Common myeloid progenitor, CD34-positive (primary cell): ENCODE data around the gene POU6F2.

Source experiments
- CTCF ChIA-PET: fragments of 350-600 bp; sonication (Branson Sonifier 250); formaldehyde crosslinking; loops from one replicate; lab custom pipeline; 2021; ENCODE audit warnings: antibody characterized with exemption; lab: Charles Lee
- POLR2A ChIA-PET: fragments of 350-600 bp; sonication (Branson Sonifier 250); formaldehyde crosslinking; loops from one replicate; lab custom pipeline; 2021; ENCODE audit warnings: antibody characterized with exemption; lab: Charles Lee
- DNase-seq, 3 donors: peaks; one replicate each; pipeline versions ENCODE4 v3.0.0 to v3.0.0-alpha.2; 2013
- H3K27ac ChIP-seq, 2 experiments: 1 replicate in 1 of 2; 2 replicates in 1 of 2; pipeline ENCODE4 v1.7.0; 2013; ENCODE audit warnings: inconsistent platforms in 2 of 2, low read length in 2 of 2, mild to moderate bottlenecking in 2 of 2, low read depth in 1 of 2, moderate library complexity in 1 of 2; ENCODE audit not compliant: severe bottlenecking in 2 of 2, insufficient read depth in 1 of 2, poor library complexity in 1 of 2
- H3K27me3 ChIP-seq, 5 experiments: replicated peaks in 2 of 5; 1 replicate in 3 of 5; 2 replicates in 2 of 5; pipeline versions ENCODE4 v1.6.1 to v1.7.0; 2013; ENCODE audit warnings: low read length in 4 of 5, mild to moderate bottlenecking in 2 of 5, moderate library complexity in 2 of 5, inconsistent platforms in 1 of 5; ENCODE audit not compliant: insufficient read depth in 5 of 5, control insufficient read depth in 4 of 5
- H3K36me3 ChIP-seq, 4 experiments: 1 replicate in 2 of 4; 2 replicates in 2 of 4; pipeline versions ENCODE4 v1.6.1 to v1.7.0; 2013; ENCODE audit warnings: low read length in 3 of 4, control low read depth in 1 of 4, mild to moderate bottlenecking in 1 of 4; ENCODE audit not compliant: control insufficient read depth in 4 of 4, insufficient read depth in 4 of 4
- H3K4me1 ChIP-seq, 4 experiments: 1 replicate in 3 of 4; 2 replicates in 1 of 4; pipeline versions ENCODE4 v1.6.1 to v1.7.1; 2013; ENCODE audit warnings: low read length in 3 of 4, mild to moderate bottlenecking in 3 of 4, control low read depth in 1 of 4, inconsistent platforms in 1 of 4, moderate library complexity in 1 of 4; ENCODE audit not compliant: control insufficient read depth in 4 of 4, insufficient read depth in 4 of 4; ENCODE audit errors: control extremely low read depth in 1 of 4
- H3K4me3 ChIP-seq, 7 experiments: 1 replicate in 4 of 7; 2 replicates in 3 of 7; pipeline versions ENCODE4 v1.5.1 to v1.7.0; 2013; ENCODE audit warnings: mild to moderate bottlenecking in 7 of 7, low read length in 6 of 7, moderate library complexity in 6 of 7, inconsistent platforms in 2 of 7, low read depth in 2 of 7, control low read depth in 1 of 7; ENCODE audit not compliant: insufficient read depth in 4 of 7, control insufficient read depth in 1 of 7; ENCODE audit errors: extremely low read depth in 1 of 7
- H3K9me3 ChIP-seq, 5 experiments: 1 replicate in 4 of 5; 2 replicates in 1 of 5; pipeline versions ENCODE4 v1.6.1 to v1.7.1; 2013; ENCODE audit warnings: low read length in 4 of 5, mild to moderate bottlenecking in 2 of 5, inconsistent platforms in 1 of 5, low read depth in 1 of 5, moderate library complexity in 1 of 5; ENCODE audit not compliant: control insufficient read depth in 4 of 5, insufficient read depth in 2 of 5; ENCODE audit errors: control extremely low read depth in 1 of 5
- WGBS: methylation state at CpG from one replicate; pipeline ENCODE4 v1.1.5; 2013; ENCODE audit not compliant: insufficient coverage; 5-methylcytosine and 5-hydroxymethylcytosine counted together

POU6F2 gene

DNA sequence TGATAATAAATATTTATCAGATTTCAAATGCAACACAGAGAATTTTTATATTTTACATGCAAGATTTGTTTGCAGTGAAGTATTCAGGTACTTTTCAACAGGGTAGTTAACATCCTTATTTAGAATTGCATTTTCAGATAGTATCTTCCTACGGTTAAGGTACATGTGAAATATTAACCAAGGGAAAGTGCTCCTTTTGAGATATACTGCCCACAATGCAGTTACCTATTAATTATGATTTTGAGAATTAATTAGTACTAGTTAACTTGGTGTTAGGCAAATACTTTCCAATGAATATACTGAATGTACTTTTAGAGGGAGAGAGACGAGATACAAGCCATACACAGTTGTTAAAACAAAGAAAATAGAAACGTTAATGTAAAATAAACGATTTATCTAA lies 382.3 kb downstream of the POU6F2 start:
- Histone ChIP-seq H3K36me3 (no peaks in the 10 kb centered on the region), H3K4me3 (no peak overlapping the region), H3K27ac (no peak overlapping the region), H3K4me1 (peaks cover 0 to 9% (median 1%) of the 10 kb centered on the region in 4 experiments), H3K27me3 (no peaks in the 10 kb centered on the region), H3K9me3 (no peaks in the 10 kb centered on the region)
- 100% methylated on average over 1 of the region's 4 CpGs for WGBS
- CTCF ChIA-PET, result no interaction called here
- DNase-seq, result no peak
- POLR2A ChIA-PET, result no interaction called here

- Histone ChIP-seq H3K4me3 (no peak overlapping the region), H3K36me3 (no peaks in the 10 kb centered on the region), H3K4me1 (peaks cover 0 to 4% (median 1%) of the 10 kb centered on the region in 4 experiments), H3K27me3 (no peaks in the 10 kb centered on the region), H3K9me3 (no peaks in the 10 kb centered on the region), H3K27ac (no peak overlapping the region)
- DNase-seq, result no peak
- ChIA-PET POLR2A (no interaction called here), CTCF (no interaction called here)
- no CpG with 5 or more reads among the region's 1 CpG for WGBS
Observed at GRCh38 chr7:39360766-39361165, 383.1 kb downstream of the POU6F2 start.

GRCh38 chr7:39365751-39366295 lies 388.1 kb downstream of the POU6F2 start:
- H3K9me3 ChIP-seq, result peaks cover 0 to 6% (median 0%) of the 10 kb centered on the region in 5 experiments
- H3K36me3 ChIP-seq, result no peaks in the 10 kb centered on the region
- POLR2A ChIA-PET, result no interaction called here
- peaks cover 0 to 2% (median 0%) of the 10 kb centered on the region in 5 experiments for H3K27me3 ChIP-seq
- CTCF ChIA-PET, result no interaction called here
- no peaks in the 10 kb centered on the region for H3K4me1 ChIP-seq
- no peak for DNase-seq
- no CpG with 5 or more reads among the region's 1 CpG for WGBS
- no peak overlapping the region for H3K27ac ChIP-seq
- H3K4me3 ChIP-seq, result no peak overlapping the region

DNA sequence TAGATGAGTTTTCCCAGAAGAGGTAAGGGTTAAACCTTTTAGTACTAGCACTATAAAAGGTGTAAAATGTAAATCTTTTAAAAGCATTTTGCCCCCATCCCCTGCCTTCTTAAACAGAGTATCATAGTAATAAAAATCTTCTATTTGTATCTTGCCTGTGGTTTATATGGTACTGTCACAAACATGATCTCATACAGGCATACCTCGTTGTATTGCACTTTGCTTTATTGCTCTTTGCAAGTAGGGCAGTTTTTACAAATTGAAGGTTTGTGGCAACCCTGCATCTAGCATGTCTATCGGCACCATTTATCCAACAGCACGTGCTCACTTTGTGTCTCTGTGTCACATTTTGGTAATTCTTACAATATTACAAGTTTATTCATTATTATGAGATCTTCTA lies 389.7 kb downstream of the POU6F2 start:
- peaks cover 0 to 9% (median 0%) of the 10 kb centered on the region in 5 experiments for H3K9me3 ChIP-seq
- H3K36me3 ChIP-seq, result no peaks in the 10 kb centered on the region
- WGBS, result 83% methylated on average over 1 of the region's 3 CpGs
- no peak for DNase-seq
- CTCF ChIA-PET, result no interaction called here
- POLR2A ChIA-PET, result no interaction called here
- H3K27me3 ChIP-seq, result peaks cover 0 to 2% (median 0%) of the 10 kb centered on the region in 5 experiments
- H3K4me1 ChIP-seq, result no peaks in the 10 kb centered on the region
- no peak overlapping the region for H3K27ac ChIP-seq
- no peak overlapping the region for H3K4me3 ChIP-seq

DNA sequence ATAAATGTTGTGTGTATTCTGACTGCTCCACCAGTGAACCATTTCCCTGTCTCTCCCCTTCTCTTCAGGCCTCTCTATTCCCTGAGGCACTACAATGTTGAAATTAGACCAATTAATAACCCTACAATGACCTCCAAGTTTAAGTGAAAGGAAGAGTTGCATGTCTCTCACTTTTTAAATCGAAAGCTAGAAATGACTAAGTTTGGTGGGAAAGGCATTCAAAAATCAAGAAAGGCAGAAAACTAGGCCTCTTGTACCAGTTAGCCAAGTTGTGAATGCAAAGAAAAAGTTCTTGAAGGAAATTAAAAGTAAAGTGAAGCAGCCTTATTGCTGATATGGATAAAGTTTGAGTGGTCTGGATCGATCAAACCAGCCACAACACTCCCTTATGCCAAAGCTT lies 390.2 kb downstream of the POU6F2 start:
- 100% methylated on average over 1 of the region's 2 CpGs for WGBS

GRCh38 chr7:39372383-39372782 lies 394.7 kb downstream of the POU6F2 start:
- peaks cover 0 to 9% (median 0%) of the 10 kb centered on the region in 5 experiments for H3K9me3 ChIP-seq
- WGBS, result 80% methylated on average over 1 of the region's 1 CpG
- H3K27ac ChIP-seq, result no peak overlapping the region
- ChIA-PET CTCF (no interaction called here), POLR2A (no interaction called here)
- no peaks in the 10 kb centered on the region for H3K36me3 ChIP-seq
- no peak for DNase-seq
- no peaks in the 10 kb centered on the region for H3K4me1 ChIP-seq
- H3K27me3 ChIP-seq, result no peaks in the 10 kb centered on the region
- no peak overlapping the region for H3K4me3 ChIP-seq

More for the DNA sequence above, 390.2 kb downstream of the POU6F2 start:
- Histone ChIP-seq H3K4me3 (no peak overlapping the region), H3K27ac (no peak overlapping the region), H3K36me3 (no peaks in the 10 kb centered on the region), H3K4me1 (no peaks in the 10 kb centered on the region), H3K9me3 (peaks cover 0 to 9% (median 0%) of the 10 kb centered on the region in 5 experiments), H3K27me3 (peaks cover 0 to 2% (median 0%) of the 10 kb centered on the region in 5 experiments)
- POLR2A ChIA-PET, result no interaction called here
- CTCF ChIA-PET, result no interaction called here
- no peak for DNase-seq

DNA sequence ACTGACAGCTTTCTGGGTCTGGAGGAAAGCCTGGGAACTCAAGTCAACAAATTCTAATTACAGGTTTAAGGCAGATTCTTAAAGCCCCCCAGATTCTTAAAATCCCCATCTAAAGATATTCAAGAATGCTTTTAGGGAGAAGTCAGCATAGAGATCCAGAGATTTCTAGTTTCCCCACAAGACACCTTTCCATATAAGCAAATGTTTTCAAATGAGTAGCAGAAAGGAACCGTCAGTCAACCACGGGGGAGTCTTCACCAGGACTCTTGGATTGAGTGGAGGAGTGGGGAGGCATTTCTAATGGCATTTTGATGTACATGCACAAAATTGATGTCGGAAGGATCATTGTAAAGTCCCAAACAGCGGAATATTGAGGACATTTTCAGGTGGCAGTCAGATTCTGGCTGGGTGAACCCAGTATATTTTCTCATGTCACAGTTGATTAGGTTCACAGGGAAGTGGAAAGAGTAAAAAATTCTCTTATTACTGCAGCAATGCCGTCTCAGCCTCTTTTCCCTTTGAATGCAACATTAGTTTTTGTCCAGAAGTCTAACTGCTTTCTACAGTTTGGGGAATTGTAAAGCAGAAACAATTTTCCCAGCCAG lies 396.8 kb downstream of the POU6F2 start:
- H3K4me1 ChIP-seq, result no peaks in the 10 kb centered on the region
- WGBS, result 96% methylated on average over 2 of the region's 5 CpGs
- H3K27ac ChIP-seq, result no peak overlapping the region
- no peak overlapping the region for H3K4me3 ChIP-seq
- CTCF ChIA-PET, result no interaction called here
- peaks cover 0 to 9% (median 0%) of the 10 kb centered on the region in 5 experiments for H3K9me3 ChIP-seq
- no peak for DNase-seq
- H3K36me3 ChIP-seq, result no peaks in the 10 kb centered on the region
- POLR2A ChIA-PET, result no interaction called here
- H3K27me3 ChIP-seq, result no peaks in the 10 kb centered on the region
